Measurements from ENCODE around the gene PEX14. TPM values are rescaled to one million over a fixed set of nuclear protein-coding genes. Genes with fewer than 3 reads are reported as not detected.

Gene PEX14
- total RNA-seq, 1 experiment from 2014 or later = 27.3 TPM

DNA sequence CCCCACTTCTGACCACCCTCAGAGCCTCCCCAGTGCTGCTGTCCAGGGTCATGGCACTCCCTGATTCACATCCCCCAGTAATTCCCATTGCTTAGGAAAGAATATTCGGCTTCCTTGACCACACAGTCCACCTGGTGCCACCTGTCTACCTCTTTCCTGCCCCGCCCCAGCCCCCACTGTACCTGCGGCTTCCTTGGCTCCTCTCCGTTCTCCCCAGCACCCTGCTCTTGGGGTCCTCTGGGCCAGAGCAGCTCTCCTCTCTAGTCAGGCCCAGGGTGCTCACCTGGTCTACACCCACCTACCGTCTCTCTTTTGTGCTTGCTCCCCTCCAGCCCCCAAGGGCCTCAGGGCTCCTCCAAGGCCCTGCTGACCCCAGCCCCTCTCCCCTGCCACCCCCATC lies 142.6 kb downstream of the PEX14 start:
- DNase-seq (ENCODE audit: low spot score) (no peak), ATAC-seq (no peak)
- peaks cover 16% of the 10 kb centered on the region for H3K4me1 Mint-ChIP-seq
- H3K27ac Mint-ChIP-seq = no peak overlapping the region; the same call in 1 of the 2 replicates
- H3K27me3 Mint-ChIP-seq (ENCODE audit: low read depth) = no peaks in the 10 kb centered on the region
- POLR2A ChIA-PET = no interaction called here
- CTCF ChIA-PET = no interaction called here
- no peak overlapping the region for H3K4me3 Mint-ChIP-seq
- no peaks in the 10 kb centered on the region for H3K36me3 Mint-ChIP-seq
- H3K9me3 Mint-ChIP-seq = no peaks in the 10 kb centered on the region
- TF ChIP-seq, protein P1, sequence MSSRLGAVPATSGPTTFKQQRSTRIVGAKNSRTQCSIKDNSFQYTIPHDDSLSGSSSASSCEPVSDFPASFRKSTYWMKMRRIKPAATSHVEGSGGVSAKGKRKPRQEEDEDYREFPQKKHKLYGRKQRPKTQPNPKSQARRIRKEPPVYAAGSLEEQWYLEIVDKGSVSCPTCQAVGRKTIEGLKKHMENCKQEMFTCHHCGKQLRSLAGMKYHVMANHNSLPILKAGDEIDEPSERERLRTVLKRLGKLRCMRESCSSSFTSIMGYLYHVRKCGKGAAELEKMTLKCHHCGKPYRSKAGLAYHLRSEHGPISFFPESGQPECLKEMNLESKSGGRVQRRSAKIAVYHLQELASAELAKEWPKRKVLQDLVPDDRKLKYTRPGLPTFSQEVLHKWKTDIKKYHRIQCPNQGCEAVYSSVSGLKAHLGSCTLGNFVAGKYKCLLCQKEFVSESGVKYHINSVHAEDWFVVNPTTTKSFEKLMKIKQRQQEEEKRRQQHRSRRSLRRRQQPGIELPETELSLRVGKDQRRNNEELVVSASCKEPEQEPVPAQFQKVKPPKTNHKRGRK (CRISPR knock-in tag; IDR thresholded peaks at IDR 0.05; ENCODE audit: borderline replicate concordance) = no peak
- no peak for TF ChIP-seq CDX4 (CRISPR knock-in tag; IDR thresholded peaks at IDR 0.05; ENCODE audit: borderline replicate concordance)
- no peak for TF ChIP-seq ZNF532 (CRISPR knock-in tag; IDR thresholded peaks at IDR 0.05; ENCODE audit: borderline replicate concordance)
- TF ChIP-seq FOXJ3 (CRISPR knock-in tag; IDR thresholded peaks at IDR 0.05; ENCODE audit: borderline replicate concordance) = no peak
- TF ChIP-seq SMAD3 (CRISPR knock-in tag; IDR thresholded peaks at IDR 0.05; ENCODE audit: borderline replicate concordance) = no peak
- TF ChIP-seq, protein P2, sequence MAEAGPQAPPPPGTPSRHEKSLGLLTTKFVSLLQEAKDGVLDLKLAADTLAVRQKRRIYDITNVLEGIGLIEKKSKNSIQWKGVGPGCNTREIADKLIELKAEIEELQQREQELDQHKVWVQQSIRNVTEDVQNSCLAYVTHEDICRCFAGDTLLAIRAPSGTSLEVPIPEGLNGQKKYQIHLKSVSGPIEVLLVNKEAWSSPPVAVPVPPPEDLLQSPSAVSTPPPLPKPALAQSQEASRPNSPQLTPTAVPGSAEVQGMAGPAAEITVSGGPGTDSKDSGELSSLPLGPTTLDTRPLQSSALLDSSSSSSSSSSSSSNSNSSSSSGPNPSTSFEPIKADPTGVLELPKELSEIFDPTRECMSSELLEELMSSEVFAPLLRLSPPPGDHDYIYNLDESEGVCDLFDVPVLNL (CRISPR knock-in tag; IDR thresholded peaks at IDR 0.05; ENCODE audit: borderline replicate concordance, low read depth) = no peak
- TF ChIP-seq, protein P3, sequence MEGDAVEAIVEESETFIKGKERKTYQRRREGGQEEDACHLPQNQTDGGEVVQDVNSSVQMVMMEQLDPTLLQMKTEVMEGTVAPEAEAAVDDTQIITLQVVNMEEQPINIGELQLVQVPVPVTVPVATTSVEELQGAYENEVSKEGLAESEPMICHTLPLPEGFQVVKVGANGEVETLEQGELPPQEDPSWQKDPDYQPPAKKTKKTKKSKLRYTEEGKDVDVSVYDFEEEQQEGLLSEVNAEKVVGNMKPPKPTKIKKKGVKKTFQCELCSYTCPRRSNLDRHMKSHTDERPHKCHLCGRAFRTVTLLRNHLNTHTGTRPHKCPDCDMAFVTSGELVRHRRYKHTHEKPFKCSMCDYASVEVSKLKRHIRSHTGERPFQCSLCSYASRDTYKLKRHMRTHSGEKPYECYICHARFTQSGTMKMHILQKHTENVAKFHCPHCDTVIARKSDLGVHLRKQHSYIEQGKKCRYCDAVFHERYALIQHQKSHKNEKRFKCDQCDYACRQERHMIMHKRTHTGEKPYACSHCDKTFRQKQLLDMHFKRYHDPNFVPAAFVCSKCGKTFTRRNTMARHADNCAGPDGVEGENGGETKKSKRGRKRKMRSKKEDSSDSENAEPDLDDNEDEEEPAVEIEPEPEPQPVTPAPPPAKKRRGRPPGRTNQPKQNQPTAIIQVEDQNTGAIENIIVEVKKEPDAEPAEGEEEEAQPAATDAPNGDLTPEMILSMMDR (IDR thresholded peaks at IDR 0.05) = no peak
- TF ChIP-seq PRRX2 (CRISPR knock-in tag; IDR thresholded peaks at IDR 0.05) = no peak
- TF ChIP-seq AFF4 (CRISPR knock-in tag; IDR thresholded peaks at IDR 0.05; ENCODE audit: borderline replicate concordance) = no peak
- no peak for TF ChIP-seq ZNF121 (CRISPR knock-in tag; IDR thresholded peaks at IDR 0.05)
- no peak for TF ChIP-seq PRDM15 (CRISPR knock-in tag; IDR thresholded peaks at IDR 0.05)
- no peak for TF ChIP-seq GTF2I (CRISPR knock-in tag; conservative IDR thresholded peaks at IDR 0.05)
- TF ChIP-seq HMGXB4 (CRISPR knock-in tag; IDR thresholded peaks at IDR 0.05) = no peak
- no peak for TF ChIP-seq TCF7 (CRISPR knock-in tag; IDR thresholded peaks at IDR 0.05; ENCODE audit: low read depth)
- no peak for TF ChIP-seq ETV6 (CRISPR knock-in tag; IDR thresholded peaks at IDR 0.05)

All from WTC11 (cell line).